ENCODE data around the gene FPR3. TPM values are rescaled to one million over a fixed set of nuclear protein-coding genes. Genes with fewer than 3 reads are reported as not detected.
"Not testable (repeated sequence)": the region's sequence is repeated elsewhere in the genome, so short reads cannot be mapped to it uniquely, and the experiment has no call there.

FPR3 gene
- total and polyA plus RNA-seq, 2 donors (not counting 1 experiment from before 2014, with no cell fraction given): 0.44 TPM; not detected in 1

DNA sequence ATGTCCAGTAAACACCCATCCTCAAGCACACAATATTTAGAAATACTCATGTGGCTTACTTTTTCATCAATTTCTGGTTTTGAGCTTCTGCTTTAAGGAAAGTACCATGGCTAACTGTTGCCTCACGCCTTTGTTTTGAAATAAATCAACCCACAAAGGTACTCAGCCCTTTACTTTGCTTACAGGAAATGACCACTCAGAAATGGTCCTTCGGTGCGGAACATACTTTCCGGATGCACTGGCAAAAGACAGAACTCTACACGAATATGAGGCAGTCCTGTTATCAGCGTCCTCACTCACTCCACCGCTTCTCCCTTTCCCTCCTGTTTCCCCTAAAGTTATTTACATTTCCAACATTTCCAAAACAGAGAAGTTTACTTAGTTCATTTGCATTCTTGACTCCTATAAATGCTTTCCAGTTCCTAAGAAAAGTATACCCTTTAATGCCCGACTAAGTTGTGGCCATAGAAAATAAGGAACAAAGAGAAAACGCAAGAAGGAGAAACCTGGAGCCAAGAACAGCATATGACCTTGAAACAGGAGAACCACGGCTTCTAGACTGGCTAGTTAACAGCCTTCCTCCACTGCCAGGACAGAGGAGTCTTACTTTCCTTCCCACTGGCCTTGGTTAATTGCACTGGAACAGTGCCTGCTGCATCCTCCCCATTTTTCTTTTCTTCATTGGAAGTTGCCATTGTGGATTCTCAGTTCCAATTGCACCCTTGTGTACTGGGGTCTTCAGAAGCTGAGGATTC is 23.4 kb upstream of the FPR3 start:
- ChIA-PET POLR2A (no interaction called here), CTCF (interaction anchor here (0.7 kb wide), 1 partner anchor 282 kb away, joined by 3 read pairs; no protein-coding TSS in a partner anchor)
- intact Hi-C loops (cut with micrococcal nuclease): no loop called here
- WGBS (ENCODE audit: insufficient coverage): 5% methylated on average over 10 of the region's 10 CpGs
- Histone ChIP-seq H2AFZ (ENCODE audit: insufficient read depth, low read depth, low read length, poor library complexity, severe bottlenecking) (no peak overlapping the region), H3K36me3 (replicated peaks in 1 of 2; ENCODE audit: control extremely low read depth in 1 of 2, control insufficient read depth in 1 of 2, extremely low read depth in 1 of 2, insufficient read depth in 2 of 2, low read length in 1 of 2) (no peaks in the 10 kb centered on the region), H3K79me2 (ENCODE audit: control insufficient read depth, insufficient read depth, low read length) (no peaks in the 10 kb centered on the region), H3K4me1 (ENCODE audit: control insufficient read depth in 2 of 2, insufficient read depth in 2 of 2, low read length in 2 of 2) (no peaks in the 10 kb centered on the region), H3K9me3 (ENCODE audit: control extremely low read depth in 1 of 3, control insufficient read depth in 2 of 3, insufficient read depth in 1 of 3, low read length in 2 of 3) (peaks cover 0 to 4% (median 0%) of the 10 kb centered on the region in 3 donors), H4K20me1 (ENCODE audit: control insufficient read depth, insufficient read depth, low read length, poor library complexity, severe bottlenecking) (no peaks in the 10 kb centered on the region), H3K4me2 (replicated peaks; ENCODE audit: low read depth, low read length, poor library complexity, severe bottlenecking) (no peak overlapping the region), H3K4me3 (ENCODE audit: control extremely low read depth in 1 of 5, extremely low read depth in 1 of 5, insufficient read depth in 1 of 5, low read depth in 2 of 5, low read length in 4 of 5) (no peak overlapping the region), H3K9ac (ENCODE audit: low read length) (no peak overlapping the region), H3K27me3 (replicated peaks in 1 of 4; ENCODE audit: control extremely low read depth in 1 of 4, control insufficient read depth in 3 of 4, insufficient read depth in 4 of 4, low read length in 3 of 4) (peaks cover 0 to 10% (median 6%) of the 10 kb centered on the region in 4 experiments), H3K27ac (ENCODE audit: low read length in 2 of 2) (no peak overlapping the region)
- DNase-seq (no peak), ATAC-seq (ENCODE audit: low read depth) (no peak)
- no peak overlapping the region for H3K4me3 Mint-ChIP-seq
- H3K27ac Mint-ChIP-seq: no peak overlapping the region
- TF ChIP-seq EZH2 (IDR thresholded peaks at IDR 0.05; ENCODE audit: borderline replicate concordance, insufficient read depth, low read depth, low read length, poor library complexity, severe bottlenecking) (no peak), CTCF (IDR thresholded peaks at IDR 0.05) (no peak)
- no peaks in the 10 kb centered on the region for H3K4me1 Mint-ChIP-seq
- peaks cover 3% of the 10 kb centered on the region for H3K9me3 Mint-ChIP-seq (ENCODE audit: insufficient read depth)
- peaks cover 59% of the 10 kb centered on the region for H3K27me3 Mint-ChIP-seq

- peaks cover 2% of the 10 kb centered on the region for H3K4me1 Mint-ChIP-seq
- H3K4me2 ChIP-seq (replicated peaks; ENCODE audit: low read depth, low read length, poor library complexity, severe bottlenecking): no peak overlapping the region
- H3K36me3 ChIP-seq (replicated peaks in 1 of 2; ENCODE audit: control extremely low read depth in 1 of 2, control insufficient read depth in 1 of 2, extremely low read depth in 1 of 2, insufficient read depth in 2 of 2, low read length in 1 of 2): no peaks in the 10 kb centered on the region
- H3K9me3 ChIP-seq (ENCODE audit: control extremely low read depth in 1 of 3, control insufficient read depth in 2 of 3, insufficient read depth in 1 of 3, low read length in 2 of 3): peaks cover 0 to 4% (median 0%) of the 10 kb centered on the region in 3 donors
- H4K20me1 ChIP-seq (ENCODE audit: control insufficient read depth, insufficient read depth, low read length, poor library complexity, severe bottlenecking): no peaks in the 10 kb centered on the region
- peaks cover 0 to 4% of the 10 kb centered on the region in 2 donors for H3K4me1 ChIP-seq (ENCODE audit: control insufficient read depth in 2 of 2, insufficient read depth in 2 of 2, low read length in 2 of 2)
- TF ChIP-seq CTCF (IDR thresholded peaks at IDR 0.05) (no peak), EZH2 (IDR thresholded peaks at IDR 0.05; ENCODE audit: borderline replicate concordance, insufficient read depth, low read depth, low read length, poor library complexity, severe bottlenecking) (no peak)
- H2AFZ ChIP-seq (ENCODE audit: insufficient read depth, low read depth, low read length, poor library complexity, severe bottlenecking): no peak overlapping the region
- H3K4me3 Mint-ChIP-seq: no peak overlapping the region
- no peak for ATAC-seq (ENCODE audit: low read depth)
- WGBS (ENCODE audit: insufficient coverage): 86% methylated on average over 1 of the region's 6 CpGs
- H3K4me3 ChIP-seq (ENCODE audit: control extremely low read depth in 1 of 5, extremely low read depth in 1 of 5, insufficient read depth in 1 of 5, low read depth in 2 of 5, low read length in 4 of 5): no peak overlapping the region
- intact Hi-C loops (cut with micrococcal nuclease): no loop called here
- H3K9ac ChIP-seq (ENCODE audit: low read length): no peak overlapping the region
- H3K27ac ChIP-seq (ENCODE audit: low read length in 2 of 2): no peak overlapping the region
- ChIA-PET CTCF (no interaction called here), POLR2A (no interaction called here)
- H3K9me3 Mint-ChIP-seq (ENCODE audit: insufficient read depth): peaks cover 3% of the 10 kb centered on the region
- DNase-seq: no peak
- peaks cover 0 to 10% (median 6%) of the 10 kb centered on the region in 4 experiments for H3K27me3 ChIP-seq (replicated peaks in 1 of 4; ENCODE audit: control extremely low read depth in 1 of 4, control insufficient read depth in 3 of 4, insufficient read depth in 4 of 4, low read length in 3 of 4)
- H3K79me2 ChIP-seq (ENCODE audit: control insufficient read depth, insufficient read depth, low read length): no peaks in the 10 kb centered on the region
- H3K27ac Mint-ChIP-seq: no peak overlapping the region
- H3K27me3 Mint-ChIP-seq: peaks cover 63% of the 10 kb centered on the region
Observed at GRCh38 chr19:51772977-51773376, 22.0 kb upstream of the FPR3 start.

DNA sequence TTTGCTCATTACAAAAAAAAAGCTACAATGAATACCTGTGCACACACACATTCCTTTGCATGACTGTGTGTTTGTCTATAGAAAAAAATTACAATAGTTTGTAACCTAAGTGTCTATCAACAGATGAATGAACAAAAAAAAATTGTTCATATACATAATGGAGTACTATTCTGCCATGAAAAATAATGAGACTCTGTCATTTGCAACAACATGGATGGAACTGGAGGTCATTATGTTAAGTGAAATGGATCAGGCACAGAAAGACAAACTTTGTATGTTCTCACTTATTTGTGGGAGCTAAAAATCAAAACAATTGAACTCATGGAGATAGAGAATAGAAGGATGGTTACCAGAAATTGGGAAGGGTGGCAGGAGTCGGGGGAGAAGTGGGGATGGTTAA is 18.4 kb upstream of the FPR3 start:
- H3K4me1 Mint-ChIP-seq; H3K27ac ChIP-seq (ENCODE audit: low read length in 2 of 2); POLR2A ChIA-PET; H2AFZ ChIP-seq (ENCODE audit: insufficient read depth, low read depth, low read length, poor library complexity, severe bottlenecking); H3K27ac Mint-ChIP-seq; H3K9me3 ChIP-seq (ENCODE audit: control extremely low read depth in 1 of 3, control insufficient read depth in 2 of 3, insufficient read depth in 1 of 3, low read length in 2 of 3); H3K4me1 ChIP-seq (ENCODE audit: control insufficient read depth in 2 of 2, insufficient read depth in 2 of 2, low read length in 2 of 2); H3K36me3 ChIP-seq (replicated peaks in 1 of 2; ENCODE audit: control extremely low read depth in 1 of 2, control insufficient read depth in 1 of 2, extremely low read depth in 1 of 2, insufficient read depth in 2 of 2, low read length in 1 of 2); ATAC-seq (ENCODE audit: low read depth); H3K79me2 ChIP-seq (ENCODE audit: control insufficient read depth, insufficient read depth, low read length); H3K4me3 Mint-ChIP-seq; intact Hi-C loops (cut with micrococcal nuclease); H3K9ac ChIP-seq (ENCODE audit: low read length); DNase-seq; H4K20me1 ChIP-seq (ENCODE audit: control insufficient read depth, insufficient read depth, low read length, poor library complexity, severe bottlenecking); H3K4me3 ChIP-seq (ENCODE audit: control extremely low read depth in 1 of 5, extremely low read depth in 1 of 5, insufficient read depth in 1 of 5, low read depth in 2 of 5, low read length in 4 of 5); H3K4me2 ChIP-seq (replicated peaks; ENCODE audit: low read depth, low read length, poor library complexity, severe bottlenecking); H3K9me3 Mint-ChIP-seq (ENCODE audit: insufficient read depth): not testable (repeated sequence)
- H3K27me3 ChIP-seq (replicated peaks in 1 of 4; ENCODE audit: control extremely low read depth in 1 of 4, control insufficient read depth in 3 of 4, insufficient read depth in 4 of 4, low read length in 3 of 4): peaks cover 0 to 13% (median 10%) of the 10 kb centered on the region in 4 experiments
- H3K27me3 Mint-ChIP-seq: peaks cover 61% of the 10 kb centered on the region
- WGBS (ENCODE audit: insufficient coverage): no CpG with 5 or more reads among the region's 1 CpG
- CTCF ChIA-PET: interaction anchor here (1.7 to 2.5 kb wide), 3 partner anchors 101 to 303 kb away, joined by 7 to 23 read pairs (median 17); no protein-coding TSS in a partner anchor
